Measurements from ENCODE around the gene PMS1. TPM values are rescaled to one million over a fixed set of nuclear protein-coding genes. Genes with fewer than 3 reads are reported as not detected.

Gene PMS1
- total and polyA plus RNA-seq, 2 experiments from 2014 or later = 53.7 to 64.1 TPM

Other genes with a start within 250 kb of the PMS1 start
- gene SLC40A1, start 203.7 kb upstream of the PMS1 start, total RNA-seq (2014; rRNA removed; shearing (Covaris generic)) = 0.70 TPM in 1 of 2 replicates, not detected in the other
- 0.08 and 0.10 TPM in 2 replicates for gene SLC40A1, start 203.7 kb upstream of the PMS1 start, polyA plus RNA-seq (2016; fragmentation: Nextera tagmentation; extraction: Ambion mirVana)
- gene ASNSD1, start 123.0 kb upstream of the PMS1 start, total RNA-seq (2014; rRNA removed; shearing (Covaris generic)) = 49.7 and 54.6 TPM in 2 replicates
- 38.4 and 40.7 TPM in 2 replicates for gene ASNSD1, start 123.0 kb upstream of the PMS1 start, polyA plus RNA-seq (2016; fragmentation: Nextera tagmentation; extraction: Ambion mirVana)
- gene ANKAR, start 109.8 kb upstream of the PMS1 start, total RNA-seq (2014; rRNA removed; shearing (Covaris generic)) = 3.0 and 4.5 TPM in 2 replicates
- 4.4 and 5.0 TPM in 2 replicates for gene ANKAR, start 109.8 kb upstream of the PMS1 start, polyA plus RNA-seq (2016; fragmentation: Nextera tagmentation; extraction: Ambion mirVana)
- gene OSGEPL1, start 21.7 kb upstream of the PMS1 start, total RNA-seq (2014; rRNA removed; shearing (Covaris generic)) = 19.9 and 23.1 TPM in 2 replicates
- 18.0 and 19.6 TPM in 2 replicates for gene OSGEPL1, start 21.7 kb upstream of the PMS1 start, polyA plus RNA-seq (2016; fragmentation: Nextera tagmentation; extraction: Ambion mirVana)
- 49.0 and 50.5 TPM in 2 replicates for gene ORMDL1, start 111 bp upstream of the PMS1 start, total RNA-seq (2014; rRNA removed; shearing (Covaris generic))
- gene ORMDL1, start 111 bp upstream of the PMS1 start, polyA plus RNA-seq (2016; fragmentation: Nextera tagmentation; extraction: Ambion mirVana) = 78.4 and 84.2 TPM in 2 replicates